GM21390 (cell line): ENCODE results near the gene MPST.

Experiments
- ATAC-seq: cut with Tn5 transposase; IDR thresholded peaks from one replicate; pipeline ENCODE4 v1.9.1; 2021; ENCODE audit not compliant: unreplicated experiment

MPST gene

DNA sequence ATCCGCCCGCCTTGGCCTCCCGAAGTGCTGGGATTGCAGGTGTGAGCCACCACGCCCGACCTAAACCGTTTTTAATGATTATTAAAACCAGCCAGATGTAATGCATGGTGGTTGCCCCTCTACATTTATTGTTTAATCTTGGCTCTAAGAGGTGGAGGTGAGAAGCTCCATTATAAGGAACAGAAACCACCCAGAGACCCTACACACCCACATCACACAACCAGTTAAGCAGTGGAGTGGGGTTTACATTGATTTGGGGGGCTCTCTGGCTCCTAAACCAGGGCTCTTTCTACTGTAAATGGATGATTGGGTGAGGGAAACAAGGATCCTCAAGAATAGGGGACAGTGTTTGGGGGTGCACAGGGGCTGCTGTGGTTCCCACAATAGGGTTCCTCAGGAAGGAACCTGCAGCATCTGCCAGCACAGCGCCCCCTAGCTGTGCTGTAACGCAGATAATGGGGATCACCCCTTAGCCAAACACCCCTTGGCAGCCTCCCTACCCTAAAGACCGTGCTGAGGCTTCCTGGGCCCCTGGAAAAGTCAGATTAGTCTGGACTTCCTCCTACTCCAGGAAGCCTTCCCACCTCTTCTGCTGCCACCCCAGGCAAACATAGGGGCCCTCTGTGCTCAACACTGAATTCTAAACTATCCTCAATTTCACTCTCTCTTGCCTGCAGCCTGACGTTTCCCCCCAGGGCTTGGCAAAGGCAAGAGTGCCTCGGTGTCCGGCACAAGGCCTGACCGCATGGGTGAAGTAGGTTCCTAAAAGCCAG lies 2.4 kb downstream of the MPST start:
- no peak for ATAC-seq

DNA sequence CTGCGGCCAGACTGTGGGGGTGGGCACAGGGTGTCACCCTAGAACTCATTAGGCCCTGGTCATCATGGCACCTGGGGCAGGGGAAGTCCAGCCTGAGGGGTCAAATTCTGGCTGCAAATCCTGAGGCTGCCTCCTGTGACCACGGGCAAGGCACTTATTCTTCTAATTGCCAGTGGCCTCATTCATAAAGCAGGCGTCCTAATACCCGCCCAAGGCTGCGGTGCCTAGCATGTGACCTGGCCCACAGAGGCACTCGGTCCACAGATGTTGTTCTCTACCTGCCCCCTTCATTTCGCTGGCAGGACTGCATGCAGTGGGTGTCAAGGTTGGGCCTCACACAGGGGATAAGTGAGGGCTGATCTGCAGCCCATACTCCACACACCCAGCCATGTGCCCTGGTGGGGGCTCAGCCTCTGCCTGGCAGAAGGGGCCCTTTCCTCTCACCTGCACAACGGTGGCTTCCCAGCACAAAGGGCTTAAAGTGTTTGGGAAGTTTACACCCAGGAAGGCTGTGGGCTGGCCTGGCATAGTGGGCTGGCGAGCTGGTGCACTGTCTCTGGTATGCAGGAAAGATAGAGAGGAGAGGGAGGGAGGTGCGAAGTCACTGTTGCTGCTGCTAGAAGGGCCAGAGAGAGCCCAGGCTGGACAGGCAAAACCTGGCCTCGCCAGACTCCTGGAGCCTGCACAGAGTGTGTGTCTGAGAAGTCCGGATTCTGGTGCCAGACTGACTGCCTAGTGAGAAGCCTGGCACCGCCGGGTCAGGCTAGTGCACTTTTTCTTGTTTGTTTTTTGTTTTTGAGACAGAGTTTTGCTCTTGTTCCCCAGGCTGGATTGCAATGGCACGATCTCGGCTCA lies 3.2 kb downstream of the MPST start:
- ATAC-seq: no peak

DNA sequence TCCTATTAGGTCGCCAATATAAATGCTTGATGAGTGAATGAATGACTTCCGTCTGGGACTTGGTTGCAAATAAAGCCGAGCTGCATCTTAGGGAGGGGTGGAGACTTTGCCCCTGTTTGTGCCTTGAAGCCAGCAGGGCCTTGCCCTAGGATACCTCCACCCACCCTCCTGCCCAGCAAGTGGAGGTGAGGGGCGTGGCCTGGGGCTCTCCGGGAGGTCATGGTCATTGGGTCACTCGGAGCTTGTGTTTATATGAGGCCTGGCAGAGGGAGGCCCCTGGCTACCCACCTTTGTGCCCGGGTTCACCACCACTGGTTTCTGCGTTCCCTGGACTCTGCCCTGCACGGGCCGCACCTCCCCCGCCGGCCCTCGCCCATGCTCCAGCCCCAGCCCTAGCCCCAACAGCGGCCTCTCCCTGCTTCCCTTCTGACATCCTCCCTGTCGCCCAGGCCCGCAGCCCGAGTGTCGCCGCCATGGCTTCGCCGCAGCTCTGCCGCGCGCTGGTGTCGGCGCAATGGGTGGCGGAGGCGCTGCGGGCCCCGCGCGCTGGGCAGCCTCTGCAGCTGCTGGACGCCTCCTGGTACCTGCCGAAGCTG lies 4.3 kb downstream of the MPST start:
- ATAC-seq: no peak

DNA sequence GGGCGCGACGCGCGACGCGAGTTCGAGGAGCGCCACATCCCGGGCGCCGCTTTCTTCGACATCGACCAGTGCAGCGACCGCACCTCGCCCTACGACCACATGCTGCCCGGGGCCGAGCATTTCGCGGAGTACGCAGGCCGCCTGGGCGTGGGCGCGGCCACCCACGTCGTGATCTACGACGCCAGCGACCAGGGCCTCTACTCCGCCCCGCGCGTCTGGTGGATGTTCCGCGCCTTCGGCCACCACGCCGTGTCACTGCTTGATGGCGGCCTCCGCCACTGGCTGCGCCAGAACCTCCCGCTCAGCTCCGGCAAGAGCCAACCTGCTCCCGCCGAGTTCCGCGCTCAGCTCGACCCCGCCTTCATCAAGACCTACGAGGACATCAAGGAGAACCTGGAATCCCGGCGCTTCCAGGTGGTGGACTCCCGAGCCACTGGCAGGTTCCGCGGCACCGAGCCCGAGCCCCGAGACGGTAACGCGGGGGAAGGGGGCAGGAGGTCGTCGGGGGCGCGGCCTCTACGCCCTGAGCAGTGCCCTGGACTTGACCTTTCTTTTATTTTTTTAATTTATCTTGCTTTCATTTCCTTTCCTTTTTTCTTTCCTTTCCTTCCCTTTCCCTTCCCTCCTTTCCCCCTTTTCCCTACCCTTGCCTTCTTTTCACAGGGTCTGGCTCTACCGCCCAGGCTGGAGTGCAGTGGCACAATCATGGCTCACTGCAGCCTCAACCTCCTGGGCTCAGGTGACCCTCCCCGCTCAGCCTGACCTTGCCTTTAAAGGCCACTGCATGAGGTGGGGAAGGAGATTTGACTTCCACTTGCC lies 5.0 kb downstream of the MPST start:
- ATAC-seq: no peak

DNA sequence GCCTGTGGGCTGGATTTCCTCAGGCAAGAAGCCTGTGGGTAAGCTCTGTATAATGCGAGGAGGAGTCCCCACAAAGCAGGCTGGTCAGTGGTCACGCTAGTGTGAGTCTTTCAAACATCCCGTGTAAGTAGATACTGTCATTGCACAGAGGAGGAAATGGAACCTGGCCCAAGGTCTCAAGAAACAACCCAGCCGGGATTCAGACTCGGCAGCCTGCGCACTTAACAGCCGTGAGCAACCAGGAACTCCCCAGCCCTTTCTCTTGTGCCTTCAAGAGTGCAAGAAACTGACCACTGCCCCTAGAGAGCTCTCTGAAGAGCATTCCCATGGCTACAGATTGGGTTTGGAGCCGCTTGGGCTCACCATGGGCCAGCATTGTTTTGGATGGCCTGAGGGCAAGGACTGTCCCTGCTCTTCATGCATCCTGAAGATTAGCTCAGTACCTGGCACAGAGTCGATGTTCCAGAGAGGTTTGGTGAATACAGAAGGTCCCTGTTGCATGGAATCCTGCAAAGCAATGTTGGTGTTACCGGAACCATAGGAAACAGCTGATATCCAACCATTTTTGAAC lies 6.0 kb downstream of the MPST start:
- no peak for ATAC-seq

DNA sequence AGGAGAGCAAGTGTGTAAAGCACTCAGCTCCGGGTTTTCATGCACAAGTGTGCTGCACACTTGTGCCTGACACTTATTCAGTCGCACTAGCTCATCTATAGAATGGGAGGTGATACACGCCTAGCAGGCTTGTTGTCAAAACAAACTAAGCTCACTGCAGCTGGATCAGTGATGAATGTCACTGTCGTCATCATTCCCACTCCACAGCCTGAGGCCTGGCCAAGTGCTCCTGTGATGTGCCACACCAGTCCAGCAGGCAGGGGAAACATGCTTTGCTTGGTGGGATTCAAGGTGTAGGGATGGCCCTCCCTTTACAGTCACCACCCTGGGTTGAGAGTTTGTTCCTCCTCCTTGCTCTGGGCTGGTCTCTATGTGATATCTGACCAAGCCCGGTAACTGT lies 6.8 kb downstream of the MPST start:
- no peak for ATAC-seq

DNA sequence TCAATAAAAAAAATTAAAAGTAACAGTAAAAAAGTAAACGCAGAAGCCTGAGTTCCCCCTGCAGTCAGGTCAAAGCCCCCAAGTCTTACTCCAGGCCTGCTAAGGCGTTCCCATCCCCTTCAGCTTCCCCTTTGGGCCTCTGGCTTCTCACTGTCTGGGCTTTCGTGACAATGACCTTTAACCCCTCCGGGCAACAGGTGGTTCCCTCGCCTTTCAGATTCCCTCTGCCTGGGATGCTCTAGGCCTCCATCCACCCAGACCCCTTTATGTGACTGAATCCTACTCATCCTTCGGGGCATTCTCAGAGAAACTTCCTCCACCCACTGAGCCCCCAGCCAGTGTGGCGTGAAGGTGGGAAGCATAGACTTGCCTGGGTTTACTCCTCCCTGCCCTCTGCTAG lies 8.0 kb downstream of the MPST start:
- ATAC-seq: no peak

DNA sequence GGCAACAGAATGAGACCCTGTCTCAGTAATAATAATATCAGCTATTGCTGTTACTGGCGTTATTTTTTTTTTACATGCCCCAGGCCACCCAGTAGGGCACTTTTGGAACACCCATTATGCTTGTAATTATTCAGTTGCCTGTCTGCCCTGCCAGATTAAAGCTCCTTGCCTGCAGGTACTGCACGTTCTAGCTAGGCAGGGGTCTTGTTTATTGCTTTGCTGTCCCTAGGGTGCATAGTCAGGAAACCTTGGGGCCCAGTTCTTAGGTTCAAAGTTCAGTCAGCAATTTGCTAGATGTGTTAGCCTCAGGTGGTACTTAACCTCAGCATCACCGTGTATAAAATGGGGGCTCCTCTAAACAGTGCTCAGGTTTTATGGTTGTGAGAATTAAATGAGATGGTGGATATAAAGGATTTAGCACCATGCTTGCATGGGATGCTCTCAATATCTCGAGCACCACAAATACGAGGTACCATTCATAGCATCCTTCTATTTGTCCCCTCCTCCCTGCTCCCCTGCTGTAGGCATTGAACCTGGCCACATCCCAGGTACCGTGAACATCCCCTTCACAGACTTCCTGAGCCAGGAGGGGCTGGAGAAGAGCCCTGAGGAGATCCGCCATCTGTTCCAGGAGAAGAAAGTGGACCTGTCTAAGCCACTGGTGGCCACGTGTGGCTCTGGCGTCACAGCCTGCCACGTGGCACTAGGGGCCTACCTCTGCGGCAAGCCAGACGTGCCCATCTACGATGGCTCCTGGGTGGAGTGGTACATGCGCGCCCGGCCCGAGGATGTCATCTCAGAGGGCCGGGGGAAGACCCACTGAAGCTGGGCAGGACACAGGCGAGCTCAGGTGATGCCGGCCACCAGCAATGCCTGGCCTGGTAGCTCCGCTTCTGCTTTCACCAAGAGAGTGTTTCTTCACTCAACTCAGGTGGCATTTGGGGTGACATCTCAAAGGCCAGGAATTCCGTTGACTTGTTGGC lies 9.4 kb downstream of the MPST start:
- no peak for ATAC-seq

DNA sequence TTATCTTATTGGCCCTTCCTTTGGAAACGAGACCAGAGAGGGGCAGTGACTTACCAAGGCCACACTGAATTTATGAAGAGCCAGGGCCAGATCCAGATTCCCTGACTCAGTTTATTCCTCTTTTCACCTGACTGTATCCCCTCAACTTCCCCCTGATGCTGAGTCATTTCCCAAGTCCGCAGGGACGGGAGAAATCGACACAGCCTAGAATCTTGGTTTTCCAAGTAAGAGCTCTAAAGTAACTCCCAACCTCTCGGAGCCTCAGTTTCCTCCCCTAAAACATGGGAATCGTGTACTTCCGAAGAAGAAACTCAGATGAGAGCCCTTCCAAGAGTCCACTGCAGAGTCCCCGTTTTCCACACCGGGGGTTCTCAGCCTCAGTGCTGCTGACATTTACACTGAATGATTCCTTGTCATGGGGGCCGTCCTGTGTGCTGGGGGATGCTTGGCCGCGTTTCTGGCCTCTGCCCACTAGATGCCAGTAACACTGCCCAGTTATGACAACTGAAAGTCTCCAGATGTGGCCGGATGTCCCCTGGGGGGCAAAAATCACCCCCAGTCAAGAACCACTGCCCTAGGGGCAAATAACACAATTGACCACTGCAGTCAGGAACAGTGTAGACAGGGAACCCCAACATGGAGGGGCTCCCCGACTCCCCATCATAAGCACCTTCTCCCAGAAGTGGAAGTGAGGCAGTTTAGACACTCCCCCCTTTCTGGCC lies 11.2 kb downstream of the MPST start:
- ATAC-seq: no peak

DNA sequence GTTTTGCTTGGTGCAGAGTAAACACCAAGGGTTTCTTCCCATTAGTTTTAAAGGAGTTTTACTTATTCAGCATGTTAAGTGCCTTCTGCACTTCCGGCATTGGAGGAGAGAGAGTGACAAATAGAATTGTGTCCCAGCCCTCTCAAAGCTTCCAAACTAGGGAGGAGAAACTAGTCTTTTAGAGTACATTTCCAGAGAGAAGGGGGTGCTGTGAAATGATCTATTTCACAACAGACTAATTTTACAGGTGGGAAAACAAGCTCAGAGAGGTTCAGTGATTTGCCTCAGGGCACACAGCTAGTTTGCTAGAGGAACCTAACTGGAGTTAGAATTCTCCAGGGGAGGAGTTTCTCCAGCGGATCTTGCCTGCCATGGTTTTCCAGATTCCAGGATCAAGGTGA lies 12.6 kb downstream of the MPST start:
- ATAC-seq: no peak

DNA sequence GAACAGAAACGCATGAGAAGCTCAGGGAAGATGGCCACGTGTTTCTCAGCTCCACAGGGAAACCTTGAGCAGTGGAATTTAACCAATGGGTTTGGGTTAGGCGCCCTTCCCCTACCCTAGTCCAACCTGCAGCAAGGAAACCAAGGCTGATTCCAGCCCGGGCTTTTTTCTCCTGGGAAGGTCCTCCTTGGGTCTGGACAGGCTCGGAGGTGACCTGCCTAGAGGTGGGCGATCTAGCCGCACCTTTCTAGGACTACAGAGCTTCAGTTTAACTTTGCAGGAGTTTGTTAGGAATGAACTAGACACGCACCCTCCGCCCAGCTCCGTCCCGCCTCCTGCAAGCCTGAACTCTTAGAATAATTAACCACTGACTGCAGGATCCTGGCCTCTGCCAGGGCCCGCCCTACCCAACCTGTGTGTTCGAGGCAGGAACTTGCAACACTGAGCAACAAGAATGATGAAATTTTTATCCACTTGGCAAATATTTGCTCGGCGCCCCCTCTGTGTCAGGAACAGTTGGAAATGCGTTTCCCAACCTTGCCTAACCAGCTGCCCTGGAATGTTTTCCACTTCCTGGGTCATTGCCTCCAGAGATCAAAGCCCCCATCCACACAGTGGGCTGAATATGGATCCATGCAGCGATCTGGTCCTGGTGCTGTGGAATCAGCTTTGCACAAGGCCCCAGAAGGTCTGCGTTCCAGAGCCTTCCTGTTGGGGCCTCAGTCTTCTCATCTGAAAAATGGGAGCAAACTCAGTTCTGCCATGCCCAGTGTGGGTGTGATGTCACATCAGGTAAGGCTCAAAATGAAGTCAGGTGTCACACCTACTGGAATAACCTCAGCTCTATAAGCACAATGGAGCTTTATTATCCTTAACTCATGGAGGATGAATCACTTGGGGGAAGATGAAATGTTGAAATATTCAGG lies 13.3 kb downstream of the MPST start:
- ATAC-seq: no peak

DNA sequence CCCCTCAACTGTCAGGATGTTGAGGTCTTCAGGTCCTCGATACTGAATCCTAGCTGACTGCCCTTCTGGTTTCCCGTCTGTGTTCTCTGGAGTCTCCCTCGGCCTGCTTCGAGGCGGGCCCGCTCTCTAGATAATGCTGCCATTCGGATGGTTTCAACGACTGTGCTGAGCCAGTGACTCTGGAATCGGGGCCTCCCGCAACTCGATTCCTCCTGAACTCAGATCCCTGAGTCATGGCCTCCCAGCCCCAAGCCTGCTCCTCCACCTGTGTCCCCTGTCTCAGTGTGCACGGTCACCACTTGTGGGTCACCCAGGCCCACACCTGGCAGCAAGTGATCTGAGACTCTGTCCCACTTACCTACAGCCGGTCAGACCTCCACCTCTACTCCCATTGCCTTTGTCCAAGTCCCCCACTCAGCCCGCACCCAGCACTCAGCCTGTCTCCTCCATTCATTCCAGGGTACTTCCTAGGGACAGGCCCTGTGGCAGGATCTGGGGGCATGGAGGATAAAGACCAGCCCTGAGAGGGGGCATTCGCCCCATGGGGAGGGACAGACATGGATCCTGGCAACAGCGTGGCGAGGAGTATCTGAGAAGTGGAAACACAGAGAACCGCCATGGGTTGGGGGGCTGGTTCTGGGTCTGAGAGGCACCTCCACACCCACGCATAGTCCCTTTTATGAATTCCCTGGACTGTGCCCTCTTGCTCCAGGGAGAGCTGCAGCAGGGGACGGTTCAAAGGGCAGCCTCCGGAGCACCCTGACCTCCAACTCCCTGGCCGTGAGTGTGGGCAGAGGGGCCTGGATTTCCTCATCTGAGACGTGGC lies 14.3 kb downstream of the MPST start:
- ATAC-seq: no peak

DNA sequence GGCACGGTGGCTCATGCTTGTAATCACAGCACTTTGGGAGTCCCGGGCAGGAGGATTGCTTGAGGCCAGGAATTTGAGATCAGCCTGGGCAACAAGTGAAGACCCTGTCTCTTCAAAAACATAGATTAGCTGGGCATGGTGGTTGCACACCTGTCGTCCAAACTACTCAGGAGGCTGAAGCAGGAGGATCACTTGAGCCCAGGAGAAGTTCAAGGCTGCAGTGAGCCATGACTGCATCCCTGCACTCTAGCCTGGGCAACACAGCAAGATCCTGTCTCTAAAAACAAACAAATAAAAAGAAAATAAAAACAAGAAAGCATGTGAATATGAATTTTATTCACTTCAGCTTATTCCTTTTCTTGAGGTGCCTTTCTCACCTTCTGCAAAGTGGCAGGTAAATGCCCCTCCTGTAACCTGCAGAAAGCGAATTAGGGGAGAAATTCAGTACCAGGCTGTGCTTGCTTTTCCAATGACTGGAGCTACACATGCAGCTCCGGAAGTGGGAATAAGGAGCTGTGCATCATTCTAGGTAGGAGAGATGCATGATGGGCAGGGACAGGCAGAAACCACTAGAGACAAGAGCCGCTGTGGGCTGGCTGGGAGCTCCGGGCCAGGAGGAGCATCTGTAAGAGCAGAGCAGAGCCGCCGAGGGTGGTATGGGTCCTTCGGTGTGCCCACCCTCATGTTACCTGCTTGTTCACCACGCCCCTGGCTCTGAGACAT lies 17.3 kb downstream of the MPST start:
- no peak for ATAC-seq

DNA sequence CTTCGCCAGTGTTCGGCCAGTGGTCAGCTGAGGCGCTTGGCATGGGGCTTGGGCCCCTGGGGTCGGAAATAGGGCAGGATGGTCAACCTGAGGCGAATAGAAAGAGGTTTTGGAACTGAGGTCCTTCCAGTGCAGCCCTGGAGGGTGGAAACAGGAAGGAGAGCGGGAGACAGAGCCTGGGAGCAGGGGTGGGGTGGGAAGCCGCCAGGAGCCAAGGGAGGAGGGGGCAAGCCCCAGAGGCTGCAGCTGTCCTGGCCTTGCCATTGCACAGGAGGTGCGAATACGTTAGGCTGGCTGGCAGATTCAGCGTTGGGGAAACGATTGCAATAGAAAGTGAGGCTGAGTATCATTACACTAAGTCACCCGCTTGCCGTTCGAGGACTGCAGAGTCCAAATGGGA lies 18.1 kb downstream of the MPST start:
- ATAC-seq: no peak

DNA sequence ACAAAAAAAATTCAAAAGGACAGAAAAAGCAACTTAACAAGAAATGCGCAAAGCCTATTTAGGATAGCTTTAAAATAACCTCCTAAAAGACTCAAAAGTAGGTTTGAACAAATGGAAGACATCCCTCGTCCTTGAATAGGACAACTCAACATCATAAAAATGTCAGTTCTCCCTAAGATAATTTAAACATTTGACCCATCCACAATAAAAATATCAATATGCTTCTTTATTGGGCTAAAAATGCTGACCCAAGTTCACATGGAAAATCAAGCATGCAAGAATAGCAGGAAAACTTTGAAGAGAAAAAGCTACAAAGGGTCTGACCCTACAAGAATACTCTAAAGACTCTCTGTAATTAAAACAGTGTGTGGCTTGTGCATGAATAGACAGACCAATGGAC lies 19.9 kb downstream of the MPST start:
- ATAC-seq: no peak

DNA sequence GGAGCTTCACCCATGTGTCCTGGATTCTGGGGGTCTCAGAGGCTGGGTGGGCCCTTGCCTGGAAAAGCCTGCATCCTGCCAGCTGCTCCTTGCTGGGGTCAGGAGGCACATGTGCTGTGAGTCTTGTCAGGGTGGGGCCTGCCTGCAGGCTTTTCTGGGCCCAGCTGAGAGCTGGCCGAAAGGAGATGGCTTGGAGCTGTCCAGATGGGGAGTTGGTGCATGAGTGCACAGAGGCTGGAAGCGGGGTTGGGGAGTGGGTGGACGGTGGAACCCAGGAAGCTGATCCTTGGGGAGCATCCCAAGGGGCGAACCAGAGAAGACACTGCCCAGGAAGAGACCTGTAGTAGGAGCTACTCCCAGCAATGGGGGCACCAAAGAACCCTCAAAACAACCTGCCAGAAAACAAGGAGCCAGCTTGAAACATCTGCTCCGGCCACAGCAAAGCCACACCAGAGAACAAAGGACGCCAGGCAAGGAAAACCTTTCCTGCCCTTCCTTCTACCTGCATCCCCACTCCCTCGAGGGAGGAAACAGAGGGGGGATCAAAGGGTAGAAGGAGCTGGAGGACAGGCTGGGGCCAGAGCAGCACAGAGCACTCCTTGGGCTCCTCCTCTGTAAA lies 23.8 kb downstream of the MPST start:
- ATAC-seq: no peak
